ENCODE data around the gene MB21D2. TPM values are rescaled to one million over a fixed set of nuclear protein-coding genes. Genes with fewer than 3 reads are reported as not detected.
A peak's percentile ranks its signal among the peaks of the same experiment; 100 is the strongest.
"Not testable (repeated sequence)": the region's sequence is repeated elsewhere in the genome, so short reads cannot be mapped to it uniquely, and the experiment has no call there.

The MB21D2 gene
- 10 to 100 TPM; 19.8 to 21.0 TPM for total RNA-seq

GRCh38 chr3:192917404-192918274 lies at the start of gene MB21D2:
Gene MB21D2, minus strand, starts transcription at chr3:192917856. Its CDS starts 16 bp downstream, at chr3:192917840.
- CTCF ChIA-PET: interaction anchor here (0.8 to 9.3 kb wide), 16 partner anchors 9 to 124 kb away, joined by 3 to 95 read pairs (median 4); no protein-coding TSS in a partner anchor
- Mint-ChIP-seq H3K4me1 (peaks cover 52% of the 10 kb centered on the region), H3K27ac (peak within 1 kb of the TSS; percentile 93), H3K9me3 (no peaks in the 10 kb centered on the region), H3K36me3 (ENCODE audit: low read depth) (peaks cover 28% of the 10 kb centered on the region), H3K27me3 (peaks cover 56% of the 10 kb centered on the region), H3K4me3 (peak within 1 kb of the TSS; percentile 91)
- POLR2A ChIA-PET: interaction anchor here (1.0 to 7.2 kb wide), 11 partner anchors 9 to 123 kb away, joined by 3 to 299 read pairs (median 6); no protein-coding TSS in a partner anchor
- DNase-seq: peak; percentile 74

DNA sequence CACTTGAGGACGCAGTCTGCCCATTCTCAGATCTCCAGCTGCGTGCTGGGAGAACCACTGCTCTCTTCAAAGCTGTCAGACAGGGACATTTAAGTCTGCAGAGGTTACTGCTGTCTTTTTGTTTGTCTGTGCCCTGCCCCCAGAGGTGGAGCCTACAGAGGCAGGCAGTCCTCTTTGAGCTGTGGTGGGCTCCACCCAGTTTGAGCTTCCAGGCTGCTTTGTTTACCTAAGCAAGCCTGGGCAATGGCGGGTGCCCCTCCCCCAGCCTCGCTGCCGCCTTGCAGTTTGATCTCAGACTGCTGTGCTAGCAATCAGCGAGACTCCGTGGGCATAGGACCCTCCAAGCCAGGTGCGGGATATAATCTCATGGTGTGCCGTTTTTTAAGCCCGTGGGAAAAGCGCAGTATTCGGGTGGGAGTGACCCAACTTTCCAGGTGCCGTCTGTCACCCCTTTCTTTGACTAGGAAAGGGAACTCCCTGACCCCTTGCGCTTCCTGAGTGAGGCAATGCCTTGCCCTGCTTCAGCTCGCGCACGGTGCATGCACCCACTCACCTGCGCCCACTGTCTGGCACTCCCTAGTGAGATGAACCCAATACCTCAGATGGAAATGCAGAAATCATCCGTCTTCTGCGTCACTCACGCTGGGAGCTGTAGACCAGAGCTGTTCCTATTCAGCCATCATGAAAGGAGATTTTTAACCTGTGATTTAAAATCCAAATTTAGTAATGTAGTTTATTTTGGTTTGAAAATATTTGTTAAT lies 47.5 kb upstream of the MB21D2 start:
- not testable (repeated sequence) for H3K27ac Mint-ChIP-seq, DNase-seq

DNA sequence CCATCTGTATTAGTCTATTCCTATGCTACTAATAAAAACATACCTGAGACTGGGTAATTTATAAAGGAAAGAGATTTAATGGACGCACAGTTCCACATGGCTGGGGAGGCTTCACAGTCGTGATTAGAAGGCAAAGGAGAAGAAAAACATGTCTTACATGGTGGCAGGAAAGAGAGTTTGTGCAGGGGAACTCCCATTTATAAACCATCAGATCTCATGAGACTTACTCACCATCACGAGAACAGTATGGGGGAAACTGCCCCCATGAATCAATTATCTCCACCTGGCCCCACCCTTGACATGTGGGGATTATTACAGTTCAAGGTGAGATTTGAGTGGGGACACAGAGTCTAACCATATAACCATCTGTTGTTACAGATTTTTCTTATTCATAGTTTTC lies 42.1 kb upstream of the MB21D2 start:
- Mint-ChIP-seq H3K9me3 (peaks cover 3% of the 10 kb centered on the region), H3K27me3 (no peaks in the 10 kb centered on the region), H3K4me3 (no peak overlapping the region), H3K27ac (no peak overlapping the region), H3K36me3 (ENCODE audit: low read depth) (no peaks in the 10 kb centered on the region), H3K4me1 (peaks cover 3% of the 10 kb centered on the region)
- ChIA-PET CTCF (no interaction called here), POLR2A (no interaction called here)
- DNase-seq: no peak

More for the DNA sequence above, 47.5 kb upstream of the MB21D2 start:
- POLR2A ChIA-PET; H3K27me3 Mint-ChIP-seq; H3K4me1 Mint-ChIP-seq; H3K9me3 Mint-ChIP-seq; H3K4me3 Mint-ChIP-seq; H3K36me3 Mint-ChIP-seq (ENCODE audit: low read depth); CTCF ChIA-PET: not testable (repeated sequence)

DNA sequence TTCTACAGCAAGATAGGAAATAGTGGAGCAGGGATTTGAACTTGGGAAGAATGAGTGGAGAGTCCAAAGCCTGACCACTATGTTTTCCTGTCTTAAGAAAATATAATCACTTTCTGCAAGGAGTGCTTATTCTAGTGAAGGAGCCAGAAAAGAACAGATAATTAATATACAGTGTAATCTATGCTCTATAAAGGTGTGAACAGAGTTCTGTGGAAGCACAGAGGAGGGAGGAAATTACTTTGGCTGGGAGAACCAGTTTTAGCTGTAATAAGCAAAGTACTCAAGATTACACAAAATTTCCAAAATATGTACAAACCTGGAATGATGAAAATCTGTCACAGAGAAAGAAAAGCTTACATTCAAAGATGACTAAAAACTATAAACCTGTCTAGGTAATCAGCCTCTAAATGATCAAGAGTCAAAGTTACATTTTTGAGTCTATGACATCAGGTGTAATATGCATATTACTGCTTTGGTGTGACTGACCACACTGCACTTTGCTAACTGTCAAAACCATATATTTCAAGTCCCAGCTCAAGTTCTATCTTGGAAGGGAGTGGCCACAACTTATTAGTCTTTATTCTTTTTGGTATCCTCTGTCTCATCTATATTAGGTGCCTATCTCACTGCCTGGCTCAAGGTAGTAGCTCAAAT lies 40.7 kb upstream of the MB21D2 start:
- no peaks in the 10 kb centered on the region for H3K27me3 Mint-ChIP-seq
- no peak for DNase-seq
- no peak overlapping the region for H3K4me3 Mint-ChIP-seq
- no peak overlapping the region for H3K27ac Mint-ChIP-seq
- no peaks in the 10 kb centered on the region for H3K36me3 Mint-ChIP-seq (ENCODE audit: low read depth)
- ChIA-PET POLR2A (no interaction called here), CTCF (no interaction called here)
- H3K4me1 Mint-ChIP-seq: peaks cover 3% of the 10 kb centered on the region
- peaks cover 3% of the 10 kb centered on the region for H3K9me3 Mint-ChIP-seq

DNA sequence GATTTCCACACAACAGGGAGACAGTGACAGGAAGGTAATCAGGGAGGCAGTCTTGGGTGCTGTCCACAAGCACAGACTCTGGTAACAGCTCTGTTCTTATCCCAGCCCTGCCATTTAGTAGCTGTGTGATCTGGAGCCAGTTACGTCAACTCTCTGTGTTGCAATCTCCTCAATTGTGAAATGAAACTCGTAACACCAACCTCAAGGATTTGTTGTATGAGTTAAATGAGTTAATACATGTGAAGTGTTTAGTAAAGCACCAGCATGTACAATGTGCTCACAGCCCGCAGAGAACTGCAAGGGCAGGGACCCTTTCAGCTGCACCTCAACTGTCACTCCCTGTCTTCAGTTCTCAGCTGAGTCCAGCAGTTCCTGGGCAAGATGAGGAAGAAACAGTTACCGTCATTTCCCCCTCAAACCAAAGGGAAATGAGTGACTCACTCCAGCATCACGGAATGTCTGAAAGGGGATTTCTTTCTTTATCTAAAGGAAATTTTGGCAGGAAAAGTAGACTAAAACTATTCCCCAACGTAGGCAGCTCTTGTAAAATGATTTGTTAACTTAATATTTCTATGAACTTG lies 39.9 kb upstream of the MB21D2 start:
- no peaks in the 10 kb centered on the region for H3K36me3 Mint-ChIP-seq (ENCODE audit: low read depth)
- ChIA-PET CTCF (no interaction called here), POLR2A (no interaction called here)
- H3K27me3 Mint-ChIP-seq: no peaks in the 10 kb centered on the region
- no peak overlapping the region for H3K4me3 Mint-ChIP-seq
- no peak for DNase-seq
- H3K27ac Mint-ChIP-seq: no peak overlapping the region
- H3K4me1 Mint-ChIP-seq: peaks cover 3% of the 10 kb centered on the region
- H3K9me3 Mint-ChIP-seq: peaks cover 3% of the 10 kb centered on the region

DNA sequence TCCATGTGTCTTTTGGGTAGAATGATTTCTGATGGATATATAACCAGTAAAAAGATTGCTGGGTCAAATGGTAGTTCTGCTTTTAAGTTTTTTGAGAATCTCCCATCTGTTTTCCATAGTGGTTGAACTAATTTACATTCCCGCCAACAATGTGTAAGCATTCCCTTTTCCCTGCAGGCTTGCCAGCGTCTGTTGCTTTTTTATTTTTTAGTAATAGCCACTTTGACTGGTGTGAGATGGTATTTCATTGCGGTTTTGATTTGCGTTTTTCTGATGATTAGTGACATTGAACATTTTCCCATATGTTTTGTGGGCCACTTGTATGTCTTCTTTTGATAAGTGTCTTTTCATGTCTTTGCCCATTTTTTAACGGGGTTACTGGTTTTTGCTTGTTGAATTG lies 36.3 kb upstream of the MB21D2 start:
- H3K36me3 Mint-ChIP-seq (ENCODE audit: low read depth): no peaks in the 10 kb centered on the region
- ChIA-PET CTCF (no interaction called here), POLR2A (no interaction called here)
- peaks cover 3% of the 10 kb centered on the region for H3K4me1 Mint-ChIP-seq
- no peak for DNase-seq
- H3K9me3 Mint-ChIP-seq: no peaks in the 10 kb centered on the region
- H3K4me3 Mint-ChIP-seq: no peak overlapping the region
- H3K27me3 Mint-ChIP-seq: no peaks in the 10 kb centered on the region
- H3K27ac Mint-ChIP-seq: no peak overlapping the region

DNA sequence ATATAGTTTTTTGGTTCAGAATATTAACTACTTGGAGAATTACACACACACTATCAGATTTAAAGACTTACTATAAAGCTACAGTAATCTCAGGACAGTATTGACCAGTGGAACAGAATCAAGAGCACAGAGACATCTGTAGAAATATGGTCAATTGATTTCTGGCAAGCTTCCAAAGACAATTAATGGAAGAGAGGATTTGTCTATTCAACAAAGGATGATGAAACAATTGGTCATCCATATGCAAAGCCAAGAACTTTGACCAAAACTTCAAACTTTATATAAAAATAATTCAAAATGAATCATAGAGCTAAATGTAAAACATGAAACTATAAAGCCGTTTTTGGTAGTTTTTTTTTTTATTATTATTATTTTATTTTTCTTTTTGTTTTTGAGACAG lies 29.8 kb upstream of the MB21D2 start:
- POLR2A ChIA-PET: interaction anchor here (0.6 kb wide), 1 partner anchor 11 kb away, joined by 3 read pairs; no protein-coding TSS in a partner anchor

DNA sequence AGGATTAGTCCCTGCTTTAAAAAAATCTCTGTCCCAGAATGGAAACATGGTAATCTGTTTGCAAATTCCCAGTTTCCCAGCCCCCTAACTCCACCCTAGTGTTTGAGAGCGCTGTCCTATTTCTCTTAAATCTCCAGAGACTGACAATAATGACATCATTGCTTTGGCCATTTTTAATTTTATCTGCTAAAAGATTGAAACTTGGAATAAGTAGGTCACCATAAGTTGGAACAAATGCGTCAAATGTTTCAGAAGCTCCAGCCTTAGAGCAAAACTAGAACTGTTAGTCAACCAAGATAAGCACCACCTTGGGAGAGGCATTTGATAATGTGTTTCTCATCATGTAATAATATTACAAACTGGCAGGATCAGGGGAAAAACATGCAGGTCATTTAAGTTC lies 25.7 kb upstream of the MB21D2 start:
- H3K4me3 Mint-ChIP-seq: no peak overlapping the region
- H3K36me3 Mint-ChIP-seq (ENCODE audit: low read depth): no peaks in the 10 kb centered on the region
- peaks cover 4% of the 10 kb centered on the region for H3K27me3 Mint-ChIP-seq
- no peaks in the 10 kb centered on the region for H3K9me3 Mint-ChIP-seq
- no peaks in the 10 kb centered on the region for H3K4me1 Mint-ChIP-seq
- no peak for DNase-seq
- CTCF ChIA-PET: no interaction called here
- H3K27ac Mint-ChIP-seq: no peak overlapping the region
- POLR2A ChIA-PET: no interaction called here

More for the DNA sequence above, 29.8 kb upstream of the MB21D2 start:
- no peaks in the 10 kb centered on the region for H3K9me3 Mint-ChIP-seq
- H3K27me3 Mint-ChIP-seq: peaks cover 4% of the 10 kb centered on the region
- no peak for DNase-seq
- no peaks in the 10 kb centered on the region for H3K36me3 Mint-ChIP-seq (ENCODE audit: low read depth)
- no peak overlapping the region for H3K4me3 Mint-ChIP-seq
- no peaks in the 10 kb centered on the region for H3K4me1 Mint-ChIP-seq
- CTCF ChIA-PET: no interaction called here
- H3K27ac Mint-ChIP-seq: no peak overlapping the region

DNA sequence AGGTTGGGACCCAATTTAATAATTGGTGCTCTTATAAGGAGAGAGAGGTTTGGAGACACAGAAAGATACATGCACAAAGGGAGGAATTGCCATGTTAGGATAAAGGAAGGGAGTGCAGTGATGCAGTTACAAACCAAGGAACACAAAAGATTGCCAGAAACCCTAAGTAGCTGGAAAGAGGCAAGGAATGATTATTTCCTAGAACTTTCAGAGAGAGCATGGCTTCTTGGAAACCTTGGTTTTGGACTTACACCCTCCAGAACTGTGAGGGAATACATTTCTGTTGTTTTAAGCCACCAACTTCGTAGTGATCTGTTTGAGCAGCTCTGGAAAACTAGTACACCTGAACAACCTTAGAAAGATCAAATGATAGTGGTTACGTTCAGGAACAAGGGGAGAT lies 25.0 kb upstream of the MB21D2 start:
- DNase-seq: no peak
- POLR2A ChIA-PET: no interaction called here
- H3K9me3 Mint-ChIP-seq: no peaks in the 10 kb centered on the region
- peaks cover 4% of the 10 kb centered on the region for H3K27me3 Mint-ChIP-seq
- no peak overlapping the region for H3K27ac Mint-ChIP-seq
- CTCF ChIA-PET: no interaction called here
- peaks cover 1% of the 10 kb centered on the region for H3K4me1 Mint-ChIP-seq
- H3K4me3 Mint-ChIP-seq: no peak overlapping the region
- H3K36me3 Mint-ChIP-seq (ENCODE audit: low read depth): no peaks in the 10 kb centered on the region

DNA sequence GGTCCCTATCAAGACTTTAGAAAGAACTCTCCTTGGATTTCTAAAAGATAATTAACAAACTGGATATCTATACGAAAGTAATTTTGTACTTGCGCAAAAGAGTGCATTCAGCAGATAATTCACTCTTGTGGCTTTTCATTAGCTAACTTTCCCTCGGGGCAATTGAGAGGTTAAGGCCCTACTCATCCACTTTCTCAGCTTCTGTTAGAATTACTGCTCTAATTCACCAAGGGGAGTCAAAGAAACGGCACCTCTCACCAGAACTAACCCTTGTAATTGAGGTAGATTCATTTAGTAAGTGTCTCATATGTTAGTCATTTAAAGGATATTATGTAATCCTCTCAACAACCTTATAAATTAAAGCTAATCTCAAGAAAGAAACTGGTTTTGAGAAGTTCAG lies 22.5 kb upstream of the MB21D2 start:
- POLR2A ChIA-PET: no interaction called here
- no peak for DNase-seq
- Mint-ChIP-seq H3K4me1 (peaks cover 5% of the 10 kb centered on the region), H3K4me3 (no peak overlapping the region), H3K36me3 (ENCODE audit: low read depth) (no peaks in the 10 kb centered on the region), H3K27ac (no peak overlapping the region), H3K9me3 (no peaks in the 10 kb centered on the region), H3K27me3 (peaks cover 2% of the 10 kb centered on the region)
- CTCF ChIA-PET: no interaction called here

DNA sequence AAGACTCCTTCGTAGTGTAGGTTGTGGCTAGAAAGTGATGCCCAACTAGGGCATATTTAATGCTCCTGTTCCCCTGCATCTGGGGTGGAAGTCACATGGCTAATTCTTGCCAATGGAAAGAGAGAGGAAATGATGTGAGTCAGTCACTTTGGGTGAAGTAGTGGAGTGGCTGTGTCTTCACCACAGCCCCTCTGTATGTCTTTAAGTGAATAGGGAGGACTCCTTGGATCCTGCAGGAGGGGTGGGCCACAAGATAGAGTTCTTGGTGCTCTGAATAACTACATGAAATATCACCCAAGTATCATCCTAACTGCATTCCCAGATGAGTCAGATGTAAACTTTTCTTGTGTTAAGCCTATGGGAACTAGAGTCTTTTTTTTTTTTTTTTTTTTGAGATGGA lies 17.8 kb upstream of the MB21D2 start:
- CTCF ChIA-PET: interaction anchor here (0.8 kb wide), 1 partner anchor 17 kb away, joined by 3 read pairs; the partner anchor contains the start of gene MB21D2
- DNase-seq: no peak
- H3K9me3 Mint-ChIP-seq: no peaks in the 10 kb centered on the region
- POLR2A ChIA-PET: interaction anchor here (1.2 kb wide), 1 partner anchor 36 kb away, joined by 5 read pairs; no protein-coding TSS in a partner anchor
- no peaks in the 10 kb centered on the region for H3K36me3 Mint-ChIP-seq (ENCODE audit: low read depth)
- H3K4me3 Mint-ChIP-seq: no peak overlapping the region
- no peaks in the 10 kb centered on the region for H3K27me3 Mint-ChIP-seq
- H3K27ac Mint-ChIP-seq: no peak overlapping the region
- peaks cover 10% of the 10 kb centered on the region for H3K4me1 Mint-ChIP-seq

- Mint-ChIP-seq H3K9me3 (no peaks in the 10 kb centered on the region), H3K27ac (no peak overlapping the region), H3K36me3 (ENCODE audit: low read depth) (no peaks in the 10 kb centered on the region), H3K4me3 (no peak overlapping the region), H3K4me1 (peaks cover 11% of the 10 kb centered on the region), H3K27me3 (no peaks in the 10 kb centered on the region)
- ChIA-PET POLR2A (interaction anchor here (2.0 kb wide), 1 partner anchor 41 kb away, joined by 6 read pairs; no protein-coding TSS in a partner anchor), CTCF (interaction anchor here (0.6 kb wide), 1 partner anchor 8 kb away, joined by 3 read pairs; no protein-coding TSS in a partner anchor)
- no peak for DNase-seq
Observed at GRCh38 chr3:192933779-192934460, 16.3 kb upstream of the MB21D2 start.
